ENCODE measurements around the gene TLE1. TPM values are rescaled to one million over a fixed set of nuclear protein-coding genes. Genes with fewer than 3 reads are reported as not detected.

Gene TLE1
- total RNA-seq, 4 donors from 2014 or later: 18.7 to 54.5 (median 40.2) TPM

DNA sequence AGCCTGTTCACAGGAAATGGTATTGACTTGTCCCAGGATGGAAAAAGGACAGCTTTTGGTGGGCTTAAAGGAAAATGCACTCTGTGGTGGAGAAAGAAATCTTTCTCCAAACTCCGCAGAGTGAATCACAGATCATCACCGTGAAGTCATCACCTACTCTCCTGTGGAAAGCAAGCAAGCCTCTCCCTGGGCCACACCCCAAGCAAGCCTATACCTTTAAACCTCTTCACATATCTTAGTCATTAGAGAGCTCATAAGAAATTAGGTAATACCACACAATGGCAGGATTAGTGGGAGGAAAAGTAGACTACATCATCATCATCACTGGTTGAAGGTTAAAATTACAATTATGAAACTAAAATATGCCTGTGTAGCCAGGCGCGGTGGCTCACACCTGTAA is 23.2 kb downstream of the TLE1 start:
- no peak for DNase-seq
- TF ChIP-seq POLR2A (IDR thresholded peaks at IDR 0.05): no peak
- TF ChIP-seq, protein P1, sequence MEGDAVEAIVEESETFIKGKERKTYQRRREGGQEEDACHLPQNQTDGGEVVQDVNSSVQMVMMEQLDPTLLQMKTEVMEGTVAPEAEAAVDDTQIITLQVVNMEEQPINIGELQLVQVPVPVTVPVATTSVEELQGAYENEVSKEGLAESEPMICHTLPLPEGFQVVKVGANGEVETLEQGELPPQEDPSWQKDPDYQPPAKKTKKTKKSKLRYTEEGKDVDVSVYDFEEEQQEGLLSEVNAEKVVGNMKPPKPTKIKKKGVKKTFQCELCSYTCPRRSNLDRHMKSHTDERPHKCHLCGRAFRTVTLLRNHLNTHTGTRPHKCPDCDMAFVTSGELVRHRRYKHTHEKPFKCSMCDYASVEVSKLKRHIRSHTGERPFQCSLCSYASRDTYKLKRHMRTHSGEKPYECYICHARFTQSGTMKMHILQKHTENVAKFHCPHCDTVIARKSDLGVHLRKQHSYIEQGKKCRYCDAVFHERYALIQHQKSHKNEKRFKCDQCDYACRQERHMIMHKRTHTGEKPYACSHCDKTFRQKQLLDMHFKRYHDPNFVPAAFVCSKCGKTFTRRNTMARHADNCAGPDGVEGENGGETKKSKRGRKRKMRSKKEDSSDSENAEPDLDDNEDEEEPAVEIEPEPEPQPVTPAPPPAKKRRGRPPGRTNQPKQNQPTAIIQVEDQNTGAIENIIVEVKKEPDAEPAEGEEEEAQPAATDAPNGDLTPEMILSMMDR (IDR thresholded peaks at IDR 0.05): no peak
- peaks cover 0 to 21% (median 9%) of the 10 kb centered on the region in 4 donors for H3K4me1 ChIP-seq
- H3K4me3 ChIP-seq: no peak overlapping the region
- no peaks in the 10 kb centered on the region for H3K9me3 ChIP-seq
- H3K36me3 ChIP-seq: no peaks in the 10 kb centered on the region
- no peak overlapping the region for H3K27ac ChIP-seq
- no peaks in the 10 kb centered on the region for H3K27me3 ChIP-seq

DNA sequence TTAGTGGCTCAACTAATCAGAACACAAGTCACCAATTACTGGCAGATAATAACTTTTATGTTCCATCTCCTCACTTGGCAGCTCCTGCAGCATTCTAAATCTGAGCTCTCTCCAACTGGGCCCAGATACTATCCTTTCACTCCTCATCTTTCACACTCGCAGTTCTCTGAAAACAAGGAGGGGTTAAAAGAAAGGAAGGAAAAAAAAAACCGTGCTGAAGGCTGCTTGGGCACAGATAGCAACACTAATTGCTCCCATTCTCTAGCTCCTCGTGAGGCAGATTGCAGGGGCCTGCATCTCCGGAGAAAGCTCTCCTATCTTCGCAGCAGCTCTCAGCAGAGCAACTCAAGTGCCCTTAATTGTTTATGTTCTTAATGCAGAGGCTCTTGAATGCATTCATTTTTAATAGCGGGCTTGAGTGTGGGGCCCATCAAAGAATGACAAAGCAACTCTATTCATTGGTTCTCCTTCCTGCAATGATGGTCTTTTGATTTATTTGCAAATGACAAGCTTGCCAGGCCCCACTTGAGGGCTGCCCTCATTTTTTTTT is 23.9 kb downstream of the TLE1 start:
- no peak overlapping the region for H3K4me3 ChIP-seq
- no peak for DNase-seq
- H3K27me3 ChIP-seq: no peaks in the 10 kb centered on the region
- H3K9me3 ChIP-seq: no peaks in the 10 kb centered on the region
- peak overlapping the region in 1 of 4 donors; percentile 50 for H3K27ac ChIP-seq
- no peak for TF ChIP-seq POLR2A (IDR thresholded peaks at IDR 0.05)
- TF ChIP-seq, protein P1 (IDR thresholded peaks at IDR 0.05): no peak
- H3K36me3 ChIP-seq: no peaks in the 10 kb centered on the region
- H3K4me1 ChIP-seq: peaks cover 0 to 21% (median 9%) of the 10 kb centered on the region in 4 donors

DNA sequence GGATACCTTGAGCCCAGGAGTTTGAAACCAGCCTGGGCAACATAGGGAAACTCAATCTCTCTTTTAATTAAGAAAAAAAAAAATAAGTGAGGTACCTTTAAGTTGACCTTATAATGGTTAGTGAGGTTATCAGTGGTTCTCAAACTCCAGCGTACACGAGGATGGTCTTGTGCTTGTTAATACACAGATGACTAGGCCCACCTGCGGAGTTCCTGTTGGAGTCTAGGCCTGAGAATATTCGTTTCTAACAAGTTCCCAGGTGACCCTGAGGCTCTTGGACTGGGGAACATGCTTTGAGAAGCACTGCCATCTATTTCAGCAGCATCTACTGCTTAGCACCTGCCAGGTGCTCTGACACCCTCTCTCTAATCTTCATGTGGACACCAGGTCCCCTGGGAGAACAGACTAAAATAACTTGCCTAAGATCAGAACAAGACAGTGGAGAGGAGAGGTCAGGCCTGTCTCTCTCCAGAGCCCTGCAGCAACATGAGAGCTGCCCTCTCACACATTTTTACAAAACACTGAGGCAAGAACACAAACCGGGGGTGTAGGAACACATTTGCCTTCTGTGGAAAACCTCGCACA is 24.6 kb downstream of the TLE1 start:
- no peaks in the 10 kb centered on the region for H3K27me3 ChIP-seq
- DNase-seq: peak in 2 of 3 donors; percentile 63 to 67
- H3K36me3 ChIP-seq: no peaks in the 10 kb centered on the region
- H3K27ac ChIP-seq: peak overlapping the region in 1 of 4 donors; percentile 50
- H3K4me3 ChIP-seq: no peak overlapping the region
- peaks cover 0 to 14% (median 9%) of the 10 kb centered on the region in 4 donors for H3K4me1 ChIP-seq
- TF ChIP-seq, protein P1 (IDR thresholded peaks at IDR 0.05): no peak
- no peak for TF ChIP-seq POLR2A (IDR thresholded peaks at IDR 0.05)
- H3K9me3 ChIP-seq: no peaks in the 10 kb centered on the region

DNA sequence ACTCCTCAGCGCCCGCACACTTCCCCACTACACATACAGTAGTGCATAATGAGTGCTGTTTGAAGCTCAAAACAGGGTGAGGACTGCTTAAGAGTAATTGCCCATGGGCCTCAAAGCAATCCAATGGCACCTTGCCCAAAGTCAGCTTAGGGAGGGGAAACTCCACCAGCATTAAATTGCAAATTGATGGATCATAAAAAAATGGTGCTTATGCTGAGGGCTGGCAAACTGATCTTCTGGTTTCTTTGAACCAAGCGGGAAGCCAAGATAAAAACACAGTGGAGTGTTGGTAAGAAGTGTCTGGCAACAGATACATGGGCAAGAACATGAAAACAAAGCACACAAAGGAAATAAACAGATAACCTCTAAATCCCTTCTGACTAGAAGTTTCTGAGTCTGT is 28.0 kb downstream of the TLE1 start:
- H3K9me3 ChIP-seq: no peaks in the 10 kb centered on the region
- H3K36me3 ChIP-seq: no peaks in the 10 kb centered on the region
- no peak overlapping the region for H3K27ac ChIP-seq
- H3K27me3 ChIP-seq: no peaks in the 10 kb centered on the region
- peaks cover 0 to 9% (median 5%) of the 10 kb centered on the region in 4 donors for H3K4me1 ChIP-seq
- no peak for TF ChIP-seq POLR2A (IDR thresholded peaks at IDR 0.05)
- TF ChIP-seq, protein P1 (IDR thresholded peaks at IDR 0.05): no peak
- no peak for DNase-seq
- H3K4me3 ChIP-seq: no peak overlapping the region

DNA sequence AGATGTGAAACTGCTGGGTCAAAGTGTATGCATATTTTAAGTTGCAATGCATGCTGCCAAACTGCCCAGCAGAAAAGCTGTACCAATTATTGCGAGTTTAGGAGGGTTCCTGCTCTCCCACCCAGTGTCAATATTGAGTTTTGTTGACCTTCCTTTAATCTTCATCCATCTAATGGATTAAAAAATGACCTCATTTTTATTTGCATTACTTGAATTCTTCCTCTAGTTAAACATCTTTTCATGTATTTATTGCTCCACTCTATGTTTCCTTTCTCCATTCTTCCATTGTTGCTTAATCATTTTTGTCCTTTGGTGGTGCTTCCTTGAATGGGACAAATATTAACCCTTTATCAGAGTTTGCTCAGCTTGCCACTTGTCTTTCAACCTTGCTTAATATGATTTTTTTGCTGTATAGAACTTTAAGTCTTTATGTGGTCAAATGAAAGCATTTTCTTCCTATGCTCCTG is 32.4 kb downstream of the TLE1 start:
- Histone ChIP-seq H3K9me3 (no peaks in the 10 kb centered on the region), H3K4me1 (peaks cover 0 to 10% (median 2%) of the 10 kb centered on the region in 4 donors), H3K36me3 (no peaks in the 10 kb centered on the region), H3K4me3 (no peak overlapping the region), H3K27ac (peak overlapping the region in 1 of 4 donors; percentile 78), H3K27me3 (no peaks in the 10 kb centered on the region)
- DNase-seq: no peak
- no peak for TF ChIP-seq POLR2A (IDR thresholded peaks at IDR 0.05)
- TF ChIP-seq, protein P1 (IDR thresholded peaks at IDR 0.05): no peak

All from Peyer's patch (tissue), 4 donors.